GM12872 (cell line): ENCODE measurements around the gene WDR73.
A peak's percentile ranks its signal among the peaks of the same experiment; 100 is the strongest.

Experiments
- TF ChIP-seq, protein P1 (sequence below): IDR thresholded peaks from 3 replicates; pipeline ENCODE4 v1.5.1; 2011; ENCODE audit warnings: low read depth, mild to moderate bottlenecking, low read length, moderate library complexity; ENCODE audit not compliant: insufficient read depth

Gene WDR73

DNA sequence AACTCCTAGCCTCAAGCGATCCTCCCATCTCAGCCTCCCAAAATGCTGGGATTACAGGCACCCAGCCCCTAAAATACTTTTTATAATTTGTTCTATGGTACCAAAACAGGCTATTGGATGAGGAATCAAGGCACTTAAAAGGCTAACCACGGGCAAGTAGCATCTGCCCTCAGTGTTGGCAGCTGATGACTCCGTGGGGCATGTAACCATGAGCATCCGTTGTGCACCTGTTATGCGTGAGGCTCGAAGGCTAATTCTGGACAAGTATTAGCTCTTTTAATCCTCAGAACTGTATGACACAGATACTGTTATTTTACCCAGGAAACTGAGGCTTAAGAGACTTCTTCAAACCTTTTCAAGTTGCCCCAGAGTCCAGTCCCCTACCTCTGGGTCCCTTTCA is 10.2 kb downstream of the WDR73 start:
- TF ChIP-seq, protein P1, sequence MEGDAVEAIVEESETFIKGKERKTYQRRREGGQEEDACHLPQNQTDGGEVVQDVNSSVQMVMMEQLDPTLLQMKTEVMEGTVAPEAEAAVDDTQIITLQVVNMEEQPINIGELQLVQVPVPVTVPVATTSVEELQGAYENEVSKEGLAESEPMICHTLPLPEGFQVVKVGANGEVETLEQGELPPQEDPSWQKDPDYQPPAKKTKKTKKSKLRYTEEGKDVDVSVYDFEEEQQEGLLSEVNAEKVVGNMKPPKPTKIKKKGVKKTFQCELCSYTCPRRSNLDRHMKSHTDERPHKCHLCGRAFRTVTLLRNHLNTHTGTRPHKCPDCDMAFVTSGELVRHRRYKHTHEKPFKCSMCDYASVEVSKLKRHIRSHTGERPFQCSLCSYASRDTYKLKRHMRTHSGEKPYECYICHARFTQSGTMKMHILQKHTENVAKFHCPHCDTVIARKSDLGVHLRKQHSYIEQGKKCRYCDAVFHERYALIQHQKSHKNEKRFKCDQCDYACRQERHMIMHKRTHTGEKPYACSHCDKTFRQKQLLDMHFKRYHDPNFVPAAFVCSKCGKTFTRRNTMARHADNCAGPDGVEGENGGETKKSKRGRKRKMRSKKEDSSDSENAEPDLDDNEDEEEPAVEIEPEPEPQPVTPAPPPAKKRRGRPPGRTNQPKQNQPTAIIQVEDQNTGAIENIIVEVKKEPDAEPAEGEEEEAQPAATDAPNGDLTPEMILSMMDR: no peak

GRCh38 chr15:84638103-84638502 is 16.0 kb downstream of the WDR73 start:
- TF ChIP-seq, protein P1: 0 out of 3 replicates have a peak, but pooled peaks have one; percentile 8

DNA sequence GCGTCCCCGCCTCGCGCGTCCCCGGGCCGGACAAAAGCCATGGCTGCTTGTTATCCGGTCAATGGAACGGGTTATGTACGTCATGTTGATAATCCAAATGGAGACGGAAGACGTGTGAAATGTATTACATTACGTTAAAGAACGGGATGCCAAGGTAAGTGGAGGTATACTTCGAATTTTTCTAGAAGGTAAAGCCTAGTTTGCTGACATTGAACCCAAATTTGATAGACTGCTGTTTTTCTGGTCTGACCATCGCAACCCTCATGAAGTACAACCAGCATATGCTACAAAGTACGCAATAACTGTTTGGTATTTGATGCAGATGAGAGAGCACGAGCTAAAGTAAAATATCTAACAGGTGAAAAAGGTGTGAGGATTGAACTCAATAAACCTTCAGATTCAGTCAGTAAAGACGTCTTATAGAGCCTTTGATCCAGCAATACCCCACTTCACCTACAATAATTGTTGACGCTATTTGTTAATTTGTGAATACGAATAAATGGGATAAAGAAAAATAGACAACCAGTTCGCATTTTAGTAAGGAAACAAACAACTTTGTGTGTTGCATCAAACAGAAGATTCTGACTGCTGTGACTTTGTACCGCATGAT is 19.8 kb downstream of the WDR73 start:
- TF ChIP-seq, protein P1: no peak

DNA sequence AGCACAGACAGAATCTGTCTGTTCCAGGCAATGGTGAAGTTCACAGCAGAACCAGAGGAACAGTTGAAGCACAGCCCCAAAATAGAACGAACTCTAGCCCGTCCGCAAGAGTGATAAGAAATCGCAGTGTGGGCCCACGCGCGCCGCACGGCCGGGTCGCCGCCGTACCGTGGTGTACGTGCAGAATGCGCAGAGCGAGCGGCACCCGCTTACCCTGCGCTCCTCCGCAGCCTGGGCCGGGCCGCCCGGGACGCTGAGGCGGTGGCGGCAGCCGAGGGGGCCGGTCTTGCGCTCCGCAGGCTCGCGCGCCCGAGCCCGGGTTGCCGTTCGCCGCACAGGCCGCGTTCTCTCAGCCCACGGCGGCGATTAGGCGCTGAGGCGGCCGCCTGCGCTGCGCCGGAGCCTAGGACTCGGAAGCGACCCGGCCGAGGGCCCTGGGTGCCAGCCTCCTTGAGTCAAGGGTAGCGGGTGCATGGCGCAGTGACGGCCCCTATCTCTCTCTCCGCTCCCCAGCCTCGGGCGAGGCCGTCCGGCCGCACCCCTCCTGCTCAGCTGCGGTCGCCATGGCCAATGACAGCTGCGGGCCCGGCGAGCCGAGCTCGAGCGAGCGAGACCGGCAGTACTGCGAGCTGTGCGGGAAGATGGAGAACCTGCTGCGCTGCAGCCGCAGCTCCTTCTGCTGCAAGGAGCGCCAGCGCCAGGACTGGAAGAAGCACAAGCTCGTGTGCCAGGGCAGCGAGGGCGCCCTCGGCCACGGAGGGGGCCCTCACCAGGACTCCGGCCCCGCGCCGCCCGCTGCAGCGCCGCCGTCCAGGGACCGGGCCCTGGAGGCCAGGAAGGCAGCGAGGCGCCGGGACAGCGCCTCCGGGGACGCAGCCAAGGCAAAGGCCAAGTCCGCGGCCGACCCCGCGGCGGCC is 20.5 kb downstream of the WDR73 start:
- TF ChIP-seq, protein P1: no peak

DNA sequence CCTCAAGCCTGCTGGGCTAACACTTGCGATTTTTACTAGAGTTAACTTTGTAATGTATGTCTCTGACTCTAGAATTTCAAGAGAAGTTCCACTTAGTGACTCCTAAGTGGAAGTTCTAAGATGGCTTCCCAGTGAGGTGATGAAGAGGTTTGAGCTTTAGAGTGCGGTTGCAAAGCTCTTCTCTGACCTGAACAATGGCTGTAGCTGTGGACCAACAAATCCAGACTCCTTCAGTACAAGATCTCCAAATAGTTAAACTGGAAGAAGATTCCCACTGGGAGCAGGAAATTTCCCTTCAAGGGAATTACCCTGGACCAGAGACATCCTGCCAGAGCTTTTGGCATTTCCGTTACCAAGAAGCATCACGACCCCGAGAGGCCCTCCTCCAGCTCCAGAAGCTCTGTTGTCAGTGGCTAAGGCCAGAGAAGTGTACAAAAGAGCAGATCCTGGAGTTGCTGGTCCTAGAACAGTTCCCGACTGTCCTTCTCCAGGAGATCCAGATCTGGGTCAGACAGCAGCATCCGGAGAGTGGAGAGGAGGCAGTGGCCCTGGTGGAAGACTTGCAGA is 22.3 kb downstream of the WDR73 start:
- TF ChIP-seq, protein P1: no peak

DNA sequence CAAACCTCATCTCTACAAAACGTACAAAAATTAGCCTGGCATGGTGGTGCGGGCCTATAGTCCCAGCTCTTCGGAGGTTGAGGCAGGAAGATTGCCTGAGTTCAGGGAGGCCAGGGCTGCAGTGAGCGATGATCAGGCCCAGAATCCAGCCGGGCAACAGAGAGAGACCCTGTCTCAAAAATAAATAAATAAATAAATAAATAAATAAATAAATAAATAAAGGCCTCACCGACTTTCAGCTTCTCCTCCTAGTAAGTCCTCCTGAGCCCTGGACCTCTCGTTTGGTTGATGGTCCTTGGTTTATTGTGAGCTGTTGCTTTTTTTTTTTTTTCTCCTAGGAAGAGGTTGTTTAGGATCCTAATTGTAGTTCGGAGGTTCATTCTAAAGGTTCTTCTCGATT is 25.1 kb downstream of the WDR73 start:
- TF ChIP-seq, protein P1: no peak

GRCh38 chr15:84625123-84625522 is 29.0 kb downstream of the WDR73 start:
- TF ChIP-seq, protein P1: no peak
